Endometrium (tissue), 2 donors: ENCODE measurements around the gene RNF5.
"Not testable (repeated sequence)": the region's sequence is repeated elsewhere in the genome, so short reads cannot be mapped to it uniquely, and the experiment has no call there.

ENCODE experiments used
- FAIRE-seq: peaks from 2 replicates; lab custom pipeline; 2012; peaks lifted over from hg19 to GRCh38; lab: Jason Lieb, UNC
- donor health status: control.
- donor health status: control.

RNF5 gene

GRCh38 chr6:32177788-32178546, at the start of gene RNF5:
TSS of gene RNF5 (plus strand) at chr6:32178405. CDS start at chr6:32178512, 107 bp downstream.
- peak; percentile 99 for FAIRE-seq

- no peak for FAIRE-seq
These were observed 49.4 kb upstream of the RNF5 start for GRCh38 chr6:32128751-32129296.

GRCh38 chr6:32129297-32130088, 48.7 kb upstream of the RNF5 start:
- no peak for FAIRE-seq

- FAIRE-seq: no peak
These were observed 46.7 kb upstream of the RNF5 start for GRCh38 chr6:32131439-32131948.

GRCh38 chr6:32132110-32132509, 46.1 kb upstream of the RNF5 start:
- FAIRE-seq: no peak

- FAIRE-seq: no peak
These were observed 44.4 kb upstream of the RNF5 start for GRCh38 chr6:32133786-32134185.

GRCh38 chr6:32137454-32137853, 40.8 kb upstream of the RNF5 start:
- no peak for FAIRE-seq

GRCh38 chr6:32139590-32139989, 38.6 kb upstream of the RNF5 start:
- no peak for FAIRE-seq

- no peak for FAIRE-seq
These were observed 37.7 kb upstream of the RNF5 start for GRCh38 chr6:32140420-32141046.

GRCh38 chr6:32144238-32144637, 34.0 kb upstream of the RNF5 start:
- FAIRE-seq: not testable (repeated sequence)

- FAIRE-seq: no peak
These were observed 31.9 kb upstream of the RNF5 start for GRCh38 chr6:32146287-32146686.

GRCh38 chr6:32146687-32147086, 31.5 kb upstream of the RNF5 start:
- FAIRE-seq: no peak

- FAIRE-seq: no peak
These were observed 30.6 kb upstream of the RNF5 start for GRCh38 chr6:32147401-32148132.

- FAIRE-seq: no peak
These were observed 29.7 kb upstream of the RNF5 start for GRCh38 chr6:32148289-32149091.

- FAIRE-seq: no peak
These were observed 29.0 kb upstream of the RNF5 start for GRCh38 chr6:32149092-32149755.

GRCh38 chr6:32149932-32150870, 28.0 kb upstream of the RNF5 start:
- no peak for FAIRE-seq

GRCh38 chr6:32151181-32151862, 26.9 kb upstream of the RNF5 start:
- FAIRE-seq: no peak
